WTC11 (cell line): ENCODE measurements around the gene ATP5MC2.

ENCODE experiments used
- KAT7 ChIP-seq: sonication (generic); formaldehyde crosslinking; IDR thresholded peaks from 2 replicates; pipeline ENCODE4 v1.8.1; 2023; ENCODE audit warnings: missing genetic modification reagents, mild to moderate bottlenecking, borderline replicate concordance
- TEAD4 ChIP-seq: sonication (generic); formaldehyde crosslinking; IDR thresholded peaks from 2 replicates; pipeline ENCODE4 v1.8.0; 2022; ENCODE audit warnings: mild to moderate bottlenecking, missing genetic modification reagents

DNA sequence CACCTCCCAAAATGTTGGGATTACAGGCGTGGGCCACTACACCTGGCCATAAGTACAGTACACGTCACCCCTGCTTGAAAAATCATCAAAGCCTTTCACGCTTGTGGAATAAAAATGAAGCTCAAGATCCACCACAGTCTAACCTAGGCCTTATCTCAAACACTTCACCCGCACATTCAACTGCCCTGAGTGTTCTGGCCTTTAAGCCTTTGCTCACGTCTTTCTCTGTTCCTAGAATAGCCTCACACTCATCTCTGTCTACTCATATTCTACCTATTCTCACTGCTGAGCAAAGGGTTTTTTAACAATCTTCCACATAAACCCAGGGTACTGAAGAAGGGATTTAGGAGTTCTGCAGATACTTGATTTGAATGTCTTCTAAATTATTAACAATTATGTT, 41.4 kb upstream of the ATP5MC2 start:
- no peak for TF ChIP-seq KAT7 (CRISPR knock-in tag)
- no peak for TF ChIP-seq TEAD4 (CRISPR knock-in tag)
